Activated B cell treated with CpG ODN at 0.5 μM for 24 hours (primary cell): ENCODE results near the gene SCD5. TPM values are rescaled to one million over a fixed set of nuclear protein-coding genes. Genes with fewer than 3 reads are reported as not detected.

ENCODE experiments used
- ATAC-seq: fragments of 200-7000 bp; cut with Tn5 transposase; one replicate; pipeline ENCODE4 v1.10.0; 2021; ENCODE audit warnings: low read depth, mild to moderate bottlenecking, moderate library complexity
- CTCF ChIA-PET: fragments of 350-600 bp; sonication (Branson Sonifier 250); formaldehyde crosslinking; loops from one replicate; lab custom pipeline; 2021; ENCODE audit warnings: antibody characterized with exemption; lab: Charles Lee
- POLR2A ChIA-PET: fragments of 350-600 bp; sonication (Branson Sonifier 250); formaldehyde crosslinking; loops from one replicate; lab custom pipeline; 2021; ENCODE audit warnings: antibody characterized with exemption; lab: Charles Lee
- DNase-seq: peaks from one replicate; pipeline ENCODE4 v3.0.0; 2022
- H3K27ac Mint-ChIP-seq: one replicate; pipeline ENCODE4 v1.8.0; 2020; ENCODE audit warnings: mixed read lengths
- H3K27me3 Mint-ChIP-seq: one replicate; pipeline ENCODE4 v1.8.0; 2021; ENCODE audit warnings: mixed read lengths
- H3K36me3 Mint-ChIP-seq: one replicate; pipeline ENCODE4 v1.8.0; 2021; ENCODE audit warnings: low read depth, mixed read lengths
- H3K4me1 Mint-ChIP-seq: one replicate; pipeline ENCODE4 v1.8.0; 2021; ENCODE audit warnings: mixed read lengths
- H3K4me3 Mint-ChIP-seq: one replicate; pipeline ENCODE4 v1.8.0; 2020; ENCODE audit warnings: mild to moderate bottlenecking, mixed read lengths
- H3K9me3 Mint-ChIP-seq: one replicate; pipeline ENCODE4 v1.8.0; 2020; ENCODE audit warnings: mixed read lengths
- CTCF ChIP-seq: fragments of 200-600 bp; IDR thresholded peaks from one replicate; pipeline ENCODE4 v1.8.0; 2022; ENCODE audit warnings: antibody characterized with exemption, mild to moderate bottlenecking
- intact Hi-C: fragments of 100-400 bp; cut with micrococcal nuclease; formaldehyde crosslinking; loops from one replicate; pipeline ENCODE4 v1.15.1; 2024
- total RNA-seq: library from RNA; stranded (reverse); gene quantifications from 2 replicates; pipeline ENCODE4 v1.2.3, GENCODE V29; 2022

The SCD5 gene
- total RNA-seq, 1 donor from 2014 or later = not detected

- no peak for ATAC-seq
- no peaks in the 10 kb centered on the region for H3K36me3 Mint-ChIP-seq
Observed at GRCh38 chr4:82630079-82630478, 168.5 kb downstream of the SCD5 start.

GRCh38 chr4:82629238-82630000 lies 169.2 kb downstream of the SCD5 start:
- ChIA-PET POLR2A (no interaction called here), CTCF (no interaction called here)
- Mint-ChIP-seq H3K9me3 (peaks cover 9% of the 10 kb centered on the region), H3K27ac (no peak overlapping the region), H3K4me1 (no peaks in the 10 kb centered on the region), H3K4me3 (no peak overlapping the region), H3K36me3 (no peaks in the 10 kb centered on the region), H3K27me3 (no peaks in the 10 kb centered on the region)
- no peak for TF ChIP-seq CTCF
- DNase-seq (no peak), ATAC-seq (no peak)
- intact Hi-C loops = no loop called here

More at GRCh38 chr4:82630079-82630478, 168.5 kb downstream of the SCD5 start:
- peaks cover 9% of the 10 kb centered on the region for H3K9me3 Mint-ChIP-seq
- H3K27me3 Mint-ChIP-seq = no peaks in the 10 kb centered on the region
- no peak overlapping the region for H3K27ac Mint-ChIP-seq
- intact Hi-C loops = no loop called here
- ChIA-PET CTCF (no interaction called here), POLR2A (no interaction called here)
- DNase-seq = no peak
- TF ChIP-seq CTCF = no peak
- H3K4me3 Mint-ChIP-seq = no peak overlapping the region
- no peaks in the 10 kb centered on the region for H3K4me1 Mint-ChIP-seq

GRCh38 chr4:82626251-82626868 lies 172.2 kb downstream of the SCD5 start:
- Mint-ChIP-seq H3K4me1 (no peaks in the 10 kb centered on the region), H3K9me3 (no peaks in the 10 kb centered on the region), H3K27me3 (no peaks in the 10 kb centered on the region), H3K27ac (no peak overlapping the region), H3K36me3 (no peaks in the 10 kb centered on the region), H3K4me3 (no peak overlapping the region)
- intact Hi-C loops = no loop called here
- ChIA-PET POLR2A (no interaction called here), CTCF (no interaction called here)
- DNase-seq (no peak), ATAC-seq (no peak)
- TF ChIP-seq CTCF = no peak

GRCh38 chr4:82624819-82625218 lies 173.8 kb downstream of the SCD5 start:
- no peaks in the 10 kb centered on the region for H3K9me3 Mint-ChIP-seq
- POLR2A ChIA-PET = no interaction called here
- no peak for TF ChIP-seq CTCF
- CTCF ChIA-PET = no interaction called here
- H3K4me1 Mint-ChIP-seq = no peaks in the 10 kb centered on the region
- H3K27ac Mint-ChIP-seq = no peak overlapping the region
- H3K36me3 Mint-ChIP-seq = no peaks in the 10 kb centered on the region
- ATAC-seq = no peak
- no peak for DNase-seq
- no peak overlapping the region for H3K4me3 Mint-ChIP-seq
- H3K27me3 Mint-ChIP-seq = no peaks in the 10 kb centered on the region
- intact Hi-C loops = no loop called here

GRCh38 chr4:82623121-82623683 lies 175.4 kb downstream of the SCD5 start:
- POLR2A ChIA-PET = no interaction called here
- no peak for ATAC-seq
- no peaks in the 10 kb centered on the region for H3K9me3 Mint-ChIP-seq
- no peak for DNase-seq
- H3K27ac Mint-ChIP-seq = no peak overlapping the region
- no peaks in the 10 kb centered on the region for H3K27me3 Mint-ChIP-seq
- H3K36me3 Mint-ChIP-seq = no peaks in the 10 kb centered on the region
- no peak for TF ChIP-seq CTCF
- no peak overlapping the region for H3K4me3 Mint-ChIP-seq
- CTCF ChIA-PET = interaction anchor here (0.6 kb wide), 1 partner anchor 169 kb away, joined by 5 read pairs; no protein-coding TSS in a partner anchor
- intact Hi-C loops = no loop called here
- H3K4me1 Mint-ChIP-seq = no peaks in the 10 kb centered on the region
